ENCODE measurements around the gene KDM4F. TPM values are rescaled to one million over a fixed set of nuclear protein-coding genes. Genes with fewer than 3 reads are reported as not detected.

The KDM4F gene
- total RNA-seq, 1 experiment from 2014 or later, result not detected

- TF ChIP-seq RAD21 (IDR thresholded peaks at IDR 0.05; ENCODE audit: low read depth) (no peak), ELF1 (IDR thresholded peaks at IDR 0.05; ENCODE audit: borderline replicate concordance, low read depth) (no peak), ZNF274 (IDR thresholded peaks at IDR 0.05; ENCODE audit: low read depth, low read length) (no peak), EZH2 (IDR thresholded peaks at IDR 0.05) (no peak), SIN3A (IDR thresholded peaks at IDR 0.05; ENCODE audit: low read depth) (no peak)
- TF ChIP-seq, protein P1, sequence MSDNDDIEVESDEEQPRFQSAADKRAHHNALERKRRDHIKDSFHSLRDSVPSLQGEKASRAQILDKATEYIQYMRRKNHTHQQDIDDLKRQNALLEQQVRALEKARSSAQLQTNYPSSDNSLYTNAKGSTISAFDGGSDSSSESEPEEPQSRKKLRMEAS (IDR thresholded peaks at IDR 0.05), result no peak
These were observed 3.4 kb upstream of the KDM4F start (continued) for GRCh38 chr11:95045812-95046211.

- H3K9me2 ChIP-seq (ENCODE audit: insufficient read depth), result no peaks in the 10 kb centered on the region
- no TSS peak for BruUV-seq (replicated peaks)
- intact Hi-C loops (cut with micrococcal nuclease), result no loop called here
- ChIA-PET RAD21 (ENCODE audit: low non-redundant PET in 1 of 2, low total read pairs in 2 of 2, uncharacterized antibody in 2 of 2, unreplicated experiment in 2 of 2) (no interaction called here), CTCF (no interaction called here), POLR2A (no interaction called here)
- no peak overlapping the region for H2AFZ ChIP-seq (ENCODE audit: low read depth, low read length, poor library complexity, severe bottlenecking)
- H3K9me3 ChIP-seq (ENCODE audit: control insufficient read depth in 1 of 2, insufficient read depth in 1 of 2, low read depth in 1 of 2, low read length in 2 of 2), result no peaks in the 10 kb centered on the region
- no peaks in the 10 kb centered on the region for H3K79me2 ChIP-seq (ENCODE audit: insufficient read depth, low read length)
- no peak for ATAC-seq
- H3K36me3 ChIP-seq (ENCODE audit: control insufficient read depth in 1 of 2, insufficient read depth in 2 of 2, low read length in 2 of 2), result no peaks in the 10 kb centered on the region
- H3K4me2 ChIP-seq (ENCODE audit: low read length), result no peak overlapping the region
- no peak overlapping the region for H3K27ac ChIP-seq (ENCODE audit: low read depth, low read length)
- no peak for DNase-seq (ENCODE audit: low read depth, low spot score)
- H3K9ac ChIP-seq (ENCODE audit: low read length), result no peak overlapping the region
- no peak overlapping the region for H3K4me3 ChIP-seq (replicated peaks in 1 of 2; ENCODE audit: low read depth in 1 of 2, low read length in 2 of 2)
- H4K20me1 ChIP-seq (ENCODE audit: insufficient read depth), result no peaks in the 10 kb centered on the region
- no peaks in the 10 kb centered on the region for H3K4me1 ChIP-seq (ENCODE audit: control insufficient read depth in 1 of 2, insufficient read depth in 2 of 2, low read length in 2 of 2)
- H3K27me3 ChIP-seq (ENCODE audit: insufficient read depth, low read length), result peaks cover 4% of the 10 kb centered on the region
- TF ChIP-seq ZBTB33 (IDR thresholded peaks at IDR 0.05; ENCODE audit: extremely low read depth, insufficient replicate concordance, low read length) (no peak), ATF3 (IDR thresholded peaks at IDR 0.05) (no peak), EGR1 (IDR thresholded peaks at IDR 0.05; ENCODE audit: low read depth) (no peak), REST (IDR thresholded peaks at IDR 0.05; ENCODE audit: low read depth) (no peak), SRF (IDR thresholded peaks at IDR 0.05; ENCODE audit: low read depth) (no peak), CBX3 (IDR thresholded peaks at IDR 0.05; ENCODE audit: low read depth) (no peak), SP1 (IDR thresholded peaks at IDR 0.05; ENCODE audit: low read depth) (no peak), POLR2AphosphoS5 (IDR thresholded peaks at IDR 0.05; ENCODE audit: low read depth, low read length) (no peak), FOSL1 (IDR thresholded peaks at IDR 0.05; ENCODE audit: low read depth) (no peak), ZFX (IDR thresholded peaks at IDR 0.05) (no peak), EZH2phosphoT487 (IDR thresholded peaks at IDR 0.05; ENCODE audit: borderline replicate concordance) (no peak), JUND (IDR thresholded peaks at IDR 0.05) (no peak)
- TF ChIP-seq, protein P2, sequence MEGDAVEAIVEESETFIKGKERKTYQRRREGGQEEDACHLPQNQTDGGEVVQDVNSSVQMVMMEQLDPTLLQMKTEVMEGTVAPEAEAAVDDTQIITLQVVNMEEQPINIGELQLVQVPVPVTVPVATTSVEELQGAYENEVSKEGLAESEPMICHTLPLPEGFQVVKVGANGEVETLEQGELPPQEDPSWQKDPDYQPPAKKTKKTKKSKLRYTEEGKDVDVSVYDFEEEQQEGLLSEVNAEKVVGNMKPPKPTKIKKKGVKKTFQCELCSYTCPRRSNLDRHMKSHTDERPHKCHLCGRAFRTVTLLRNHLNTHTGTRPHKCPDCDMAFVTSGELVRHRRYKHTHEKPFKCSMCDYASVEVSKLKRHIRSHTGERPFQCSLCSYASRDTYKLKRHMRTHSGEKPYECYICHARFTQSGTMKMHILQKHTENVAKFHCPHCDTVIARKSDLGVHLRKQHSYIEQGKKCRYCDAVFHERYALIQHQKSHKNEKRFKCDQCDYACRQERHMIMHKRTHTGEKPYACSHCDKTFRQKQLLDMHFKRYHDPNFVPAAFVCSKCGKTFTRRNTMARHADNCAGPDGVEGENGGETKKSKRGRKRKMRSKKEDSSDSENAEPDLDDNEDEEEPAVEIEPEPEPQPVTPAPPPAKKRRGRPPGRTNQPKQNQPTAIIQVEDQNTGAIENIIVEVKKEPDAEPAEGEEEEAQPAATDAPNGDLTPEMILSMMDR (IDR thresholded peaks at IDR 0.05 in 2 of 3, conservative IDR thresholded peaks at IDR 0.05 in 1 of 3; ENCODE audit: borderline replicate concordance in 1 of 3, insufficient read depth in 1 of 3, low read depth in 2 of 3, low read length in 2 of 3), result no peak
- TF ChIP-seq, protein P1 (IDR thresholded peaks at IDR 0.05), result no peak
These were observed 1.5 kb downstream of the KDM4F start for GRCh38 chr11:95050595-95051202.

All from HCT116 (cell line).